Activated CD4-positive, alpha-beta T cell treated with anti-CD3 and anti-CD28 coated beads, Interleukin-2, Interleukin-4, amounts not matched to agents 100 ng/mL and 50 ng/mL, durations not matched to agents 16 hours and 8 hours (primary cell): ENCODE data around the gene CPSF4L.
"Not testable (repeated sequence)": the region's sequence is repeated elsewhere in the genome, so short reads cannot be mapped to it uniquely, and the experiment has no call there.

Source experiments
- DNase-seq: peaks from one replicate; pipeline ENCODE4 v3.0.0-alpha.2; 2020; ENCODE audit warnings: low spot score

CPSF4L gene, protein sequence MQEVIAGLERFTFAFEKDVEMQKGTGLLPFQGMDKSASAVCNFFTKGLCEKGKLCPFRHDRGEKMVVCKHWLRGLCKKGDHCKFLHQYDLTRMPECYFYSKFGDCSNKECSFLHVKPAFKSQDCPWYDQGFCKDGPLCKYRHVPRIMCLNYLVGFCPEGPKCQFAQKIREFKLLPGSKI

DNA sequence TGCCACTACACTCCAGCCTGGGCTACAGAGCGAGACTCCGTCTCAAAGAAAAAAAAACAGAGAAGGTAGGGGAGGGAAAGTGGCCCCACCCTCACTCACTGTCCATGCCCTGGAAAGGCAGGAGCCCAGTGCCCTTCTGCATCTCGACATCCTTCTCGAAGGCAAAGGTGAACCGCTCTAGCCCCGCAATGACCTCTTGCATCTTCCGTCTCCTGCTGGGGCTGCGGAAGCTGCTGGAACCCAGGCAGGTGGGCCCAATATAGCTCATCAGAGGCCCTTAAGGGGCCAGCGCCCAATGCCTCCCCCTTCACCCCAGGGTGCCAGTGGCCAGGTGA is at the start of gene CPSF4L:
TSS of gene CPSF4L (minus strand) at position 264 of the 335 bp plus-strand sequence. CDS start at position 202, 62 bp downstream.
- DNase-seq: no peak

DNA sequence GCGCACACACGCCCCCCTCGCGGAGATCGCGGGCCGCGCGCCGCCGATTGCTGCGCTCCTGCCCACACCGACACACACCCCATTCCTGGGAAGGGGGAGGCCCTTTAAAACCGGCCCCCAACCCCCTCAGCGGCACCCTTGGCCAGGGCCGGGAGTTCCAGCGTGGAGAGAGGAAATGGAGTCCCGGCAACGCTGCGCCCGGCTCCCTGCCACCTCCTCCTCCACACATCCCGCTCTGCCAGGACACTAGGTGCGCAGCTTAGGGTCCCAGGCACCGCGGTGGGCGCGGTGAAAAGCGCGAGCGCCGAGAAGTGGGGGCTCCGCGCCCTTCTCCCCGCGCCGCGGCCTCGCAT is 49.7 kb upstream of the CPSF4L start:
- no peak for DNase-seq

DNA sequence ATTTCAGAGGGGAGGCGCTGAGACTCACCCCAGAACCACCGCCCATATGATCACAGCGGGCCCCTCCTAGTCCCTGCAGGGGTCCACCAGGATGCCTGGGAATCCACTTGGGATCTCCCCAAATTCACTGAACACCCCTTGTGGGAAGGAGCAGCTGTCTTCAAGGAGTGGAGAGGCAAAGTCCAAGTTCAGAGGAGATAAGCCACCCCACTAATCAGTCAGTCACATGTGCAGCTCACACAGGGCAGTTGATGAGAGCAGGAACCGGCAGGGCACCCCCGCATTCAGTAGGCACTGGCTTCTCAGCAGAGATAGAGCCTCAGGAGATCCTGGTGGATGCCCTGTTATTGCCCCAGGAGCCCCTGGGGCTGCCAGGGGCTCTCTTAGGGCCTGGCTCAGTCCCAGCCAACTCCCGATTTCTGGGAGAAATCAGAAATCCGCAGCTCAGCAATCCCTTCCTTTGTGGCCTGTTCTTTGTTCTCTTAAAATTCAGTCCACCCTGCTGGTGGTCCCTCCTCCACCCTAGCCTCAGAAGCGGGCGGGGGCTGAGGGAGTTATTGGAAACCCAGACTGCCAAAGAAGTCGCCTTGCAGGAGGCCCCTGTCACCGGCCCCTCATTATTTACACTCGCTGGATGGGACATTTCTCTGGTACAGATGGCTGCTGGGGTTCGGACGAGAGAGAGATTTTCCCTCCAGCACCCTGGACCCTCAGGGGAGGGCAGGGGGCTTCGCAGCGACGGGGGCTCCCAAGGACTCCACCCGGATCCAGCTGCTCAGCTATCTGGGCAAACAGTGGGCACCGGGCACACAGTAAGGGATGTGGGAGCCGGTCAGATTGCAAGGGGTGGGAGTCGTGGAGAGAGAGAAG is 48.3 kb upstream of the CPSF4L start:
- DNase-seq: no peak

DNA sequence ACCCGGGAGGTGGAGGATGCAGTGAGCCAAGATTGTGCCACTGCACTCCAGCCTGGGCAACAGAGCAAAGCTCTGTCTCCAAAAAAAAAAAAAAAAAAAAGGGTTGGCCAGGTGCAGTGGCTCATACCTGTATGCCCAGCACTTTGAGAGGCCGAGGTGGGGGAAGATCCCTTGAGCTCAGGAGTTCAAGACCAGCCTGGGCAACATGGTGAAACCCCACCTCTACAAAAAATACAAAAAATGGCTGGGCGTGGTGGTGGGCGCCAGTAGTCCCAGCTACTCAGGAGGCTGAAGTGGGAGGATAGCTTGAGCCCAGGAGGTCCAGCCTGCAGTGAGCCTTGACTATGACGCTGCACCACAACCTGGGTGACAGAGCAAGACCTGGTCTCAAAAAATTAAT is 47.3 kb upstream of the CPSF4L start:
- DNase-seq: not testable (repeated sequence)

DNA sequence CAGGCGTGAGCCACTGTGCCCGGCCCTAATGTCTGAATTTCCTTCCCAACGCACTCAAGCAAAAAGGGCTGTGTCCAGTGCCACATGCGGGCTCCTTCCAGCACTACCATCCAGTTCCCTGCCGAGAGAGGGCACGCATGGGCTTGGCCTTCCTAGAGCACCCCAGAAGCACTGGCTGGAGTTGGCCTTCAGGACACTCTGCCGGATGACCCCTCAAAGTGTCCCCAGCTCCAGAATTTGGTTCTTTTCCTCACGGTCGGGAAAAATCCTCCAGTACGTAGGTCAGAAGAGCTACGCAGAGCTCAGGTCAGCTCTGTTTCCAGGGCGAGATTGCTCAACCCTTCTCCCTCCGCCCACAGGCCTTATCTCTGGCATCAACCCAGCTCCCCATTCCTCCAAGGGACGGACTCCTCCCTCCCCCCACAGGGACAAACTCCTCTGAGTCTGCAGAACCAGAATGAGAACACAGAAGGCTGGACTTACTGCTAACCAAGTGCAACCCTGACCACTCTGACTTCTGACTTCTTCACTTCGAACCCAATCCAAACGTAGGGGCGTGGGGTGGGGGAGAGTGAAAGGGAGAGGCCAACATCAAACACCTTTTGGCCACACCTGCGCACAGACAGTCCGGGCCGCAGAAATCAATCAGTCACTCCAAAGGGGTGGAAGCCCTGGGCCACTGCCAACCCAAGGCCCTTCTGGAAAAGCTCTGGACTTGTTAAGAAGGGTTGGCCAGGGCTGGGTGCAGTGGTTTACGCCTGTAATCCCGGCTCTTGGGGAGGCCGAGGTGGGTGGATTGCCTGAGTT is 46.5 kb upstream of the CPSF4L start:
- no peak for DNase-seq

DNA sequence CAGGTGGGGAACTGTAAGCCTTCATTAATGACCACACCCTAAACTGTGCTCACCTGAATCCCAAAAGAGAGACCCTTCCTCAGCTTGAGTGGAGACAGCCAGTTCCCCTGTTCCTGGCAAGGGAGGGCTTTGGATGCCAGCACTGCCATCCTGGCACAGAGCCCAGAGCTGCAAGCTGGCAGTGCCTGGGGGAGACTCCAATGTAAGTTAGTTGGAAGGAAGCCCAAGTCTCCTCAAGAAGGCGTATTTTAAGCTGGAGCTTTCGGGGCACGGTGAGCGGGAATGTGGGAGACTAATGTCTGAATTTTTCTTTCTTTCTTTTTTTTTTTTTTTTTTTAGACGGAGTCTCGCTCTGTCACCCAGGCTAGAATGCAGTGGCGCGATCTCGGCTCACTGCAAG is 45.5 kb upstream of the CPSF4L start:
- DNase-seq: no peak

DNA sequence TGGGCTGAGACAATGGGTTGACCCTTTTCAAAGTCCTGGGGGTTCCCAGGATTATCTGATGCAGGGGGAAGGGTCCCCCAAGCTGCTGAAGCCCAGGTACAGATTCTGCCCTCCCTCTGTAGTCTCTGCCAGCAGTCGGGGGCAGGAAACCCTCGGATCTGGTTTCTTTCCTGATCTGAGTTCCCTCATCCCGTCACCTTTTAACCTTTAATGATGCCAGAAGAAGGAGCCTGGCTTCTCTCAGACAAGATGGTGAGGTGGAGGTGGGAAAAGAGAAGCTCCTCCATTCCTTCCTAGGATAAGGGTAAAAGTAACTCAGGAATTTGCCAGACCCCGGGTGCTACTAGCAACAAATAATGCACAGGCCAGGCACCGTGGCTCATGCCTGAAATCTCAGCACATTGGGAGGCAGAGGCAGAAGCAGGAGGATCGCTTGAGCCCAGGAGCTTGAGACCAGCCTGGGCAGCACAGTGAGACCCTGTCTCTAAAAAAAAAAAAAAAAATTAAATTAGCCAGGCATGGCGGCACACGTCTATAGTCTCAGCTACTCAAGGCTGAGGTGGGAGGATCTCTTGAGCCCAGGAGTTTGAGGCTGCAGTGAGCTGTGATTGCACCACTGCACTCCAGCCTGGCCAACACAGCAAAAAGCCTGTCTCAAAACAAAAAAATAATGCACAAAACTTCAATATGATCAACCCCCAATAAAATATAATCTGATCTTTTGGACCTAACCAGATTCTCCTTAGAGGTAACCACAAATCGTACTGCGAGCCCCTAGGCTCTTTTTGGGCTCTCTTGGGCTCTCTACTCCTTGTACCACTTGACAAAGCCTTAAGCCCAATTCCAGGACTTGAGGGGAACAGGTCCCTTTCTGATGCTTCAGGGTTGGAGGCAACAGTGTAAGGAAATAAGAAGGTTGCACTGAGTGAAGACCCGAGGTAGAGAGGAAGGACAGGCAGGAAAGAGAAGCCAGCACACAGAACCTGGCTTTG is 44.5 kb upstream of the CPSF4L start:
- no peak for DNase-seq

DNA sequence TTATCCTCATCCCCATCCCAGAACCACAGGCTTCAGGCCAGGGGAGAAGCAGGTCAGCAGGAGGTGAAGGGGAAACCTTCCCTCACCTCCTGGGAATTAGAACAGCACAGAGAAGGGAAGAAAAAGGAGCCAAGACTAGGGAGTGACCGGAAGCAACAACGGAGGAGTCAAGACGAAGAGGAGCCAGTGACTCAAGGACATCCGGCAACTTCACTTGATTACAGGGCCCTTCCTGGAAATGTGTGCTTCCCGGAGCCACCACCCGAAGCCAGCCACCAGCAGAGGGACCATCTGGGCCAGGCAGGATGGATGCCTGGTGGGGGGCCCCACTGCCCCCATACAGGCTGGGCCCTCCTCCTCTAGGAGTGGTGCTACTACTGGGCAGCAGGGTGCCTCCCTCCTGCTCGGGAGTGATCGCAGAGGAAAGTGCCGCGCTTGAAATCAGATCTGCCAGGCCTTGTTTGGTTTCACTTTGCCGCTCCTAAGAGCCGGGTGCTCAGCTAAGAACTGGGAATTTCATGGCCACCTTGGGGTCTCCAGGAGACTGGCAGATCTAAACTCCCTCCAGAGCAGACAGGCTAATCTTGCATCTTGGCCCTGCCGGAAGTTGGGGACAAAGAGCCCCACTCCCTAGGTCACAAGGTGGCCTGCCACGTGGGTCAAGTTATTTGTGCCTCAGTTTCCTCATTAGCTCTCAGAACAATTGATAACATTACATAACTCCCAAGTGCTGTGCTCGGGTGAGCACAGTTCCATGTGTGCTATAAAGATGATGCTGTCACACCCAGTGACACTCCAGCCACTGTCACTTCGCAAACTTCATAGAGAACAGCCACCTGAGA is 43.5 kb upstream of the CPSF4L start:
- no peak for DNase-seq

DNA sequence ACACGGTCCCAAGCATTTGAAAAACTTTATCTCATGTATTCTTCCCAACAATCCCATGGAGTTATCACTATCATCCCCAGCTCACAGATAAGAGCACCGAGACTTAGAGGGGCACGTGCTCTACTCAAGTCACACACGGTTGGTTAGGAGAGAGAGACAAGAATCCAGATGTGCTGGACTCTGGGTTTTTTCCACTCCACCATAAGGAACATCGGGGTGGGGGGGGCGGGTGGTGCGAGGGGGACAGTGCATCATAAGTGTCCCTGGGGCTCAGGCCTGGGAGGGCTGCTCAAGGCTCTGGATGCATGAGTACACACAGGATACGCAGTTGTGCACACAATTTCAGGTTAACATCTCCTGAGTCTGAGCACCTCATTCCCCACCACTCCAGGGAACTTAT is 42.8 kb upstream of the CPSF4L start:
- DNase-seq: no peak

DNA sequence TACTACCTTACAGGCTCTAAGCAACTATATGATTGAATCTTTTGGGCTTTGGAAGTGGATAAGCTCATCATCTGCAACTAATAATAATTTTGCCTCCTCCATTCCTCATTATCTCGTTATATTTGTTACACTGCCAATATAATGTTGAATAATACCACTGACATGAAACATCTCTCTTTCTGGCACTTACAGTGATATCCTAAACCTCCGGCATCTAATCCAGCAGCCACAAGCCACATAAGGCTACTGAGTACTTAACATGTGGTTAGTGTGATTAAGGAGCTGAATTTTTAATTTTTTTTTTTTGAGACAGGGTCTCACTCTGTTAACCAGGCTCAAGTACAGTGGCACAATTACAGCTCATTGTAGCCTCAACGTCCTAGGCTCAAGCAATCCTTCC is 40.5 kb upstream of the CPSF4L start:
- no peak for DNase-seq

DNA sequence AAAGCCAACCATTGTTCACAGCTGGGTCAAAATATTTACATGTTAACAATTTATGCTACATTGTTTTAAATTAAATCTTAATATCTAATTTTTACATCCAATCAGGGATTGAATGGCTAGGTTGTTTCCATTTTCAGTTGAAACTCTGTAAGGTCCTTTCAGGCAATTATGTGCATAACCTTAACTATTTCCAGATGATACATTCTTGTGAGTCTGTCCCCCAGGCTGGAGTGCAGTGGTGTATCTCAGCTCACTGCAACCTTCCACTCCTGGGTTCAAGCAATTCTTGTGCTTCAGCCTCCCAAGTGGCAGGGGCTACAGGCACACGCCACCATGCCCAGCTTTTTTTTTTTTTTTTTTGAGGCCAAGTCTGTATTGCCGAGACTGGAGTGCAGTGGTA is 39.7 kb upstream of the CPSF4L start:
- no peak for DNase-seq

DNA sequence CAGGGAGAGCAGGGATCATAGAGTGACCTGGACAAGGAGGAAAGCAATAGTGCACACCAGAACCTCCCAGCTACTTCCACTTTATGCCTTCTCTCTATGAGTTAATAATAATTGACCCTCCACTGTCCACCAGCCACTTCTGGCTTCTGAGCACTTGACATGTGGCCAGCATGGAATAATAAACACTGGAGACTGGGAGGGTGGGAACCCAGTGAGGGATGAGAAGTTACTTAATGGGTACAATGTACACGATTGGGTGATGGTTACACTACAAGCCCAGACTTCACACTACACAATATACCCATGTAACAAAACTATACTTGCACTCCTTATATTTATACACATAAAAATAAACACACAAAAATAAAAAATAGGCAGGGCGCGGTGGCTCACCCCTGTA is 38.7 kb upstream of the CPSF4L start:
- no peak for DNase-seq

DNA sequence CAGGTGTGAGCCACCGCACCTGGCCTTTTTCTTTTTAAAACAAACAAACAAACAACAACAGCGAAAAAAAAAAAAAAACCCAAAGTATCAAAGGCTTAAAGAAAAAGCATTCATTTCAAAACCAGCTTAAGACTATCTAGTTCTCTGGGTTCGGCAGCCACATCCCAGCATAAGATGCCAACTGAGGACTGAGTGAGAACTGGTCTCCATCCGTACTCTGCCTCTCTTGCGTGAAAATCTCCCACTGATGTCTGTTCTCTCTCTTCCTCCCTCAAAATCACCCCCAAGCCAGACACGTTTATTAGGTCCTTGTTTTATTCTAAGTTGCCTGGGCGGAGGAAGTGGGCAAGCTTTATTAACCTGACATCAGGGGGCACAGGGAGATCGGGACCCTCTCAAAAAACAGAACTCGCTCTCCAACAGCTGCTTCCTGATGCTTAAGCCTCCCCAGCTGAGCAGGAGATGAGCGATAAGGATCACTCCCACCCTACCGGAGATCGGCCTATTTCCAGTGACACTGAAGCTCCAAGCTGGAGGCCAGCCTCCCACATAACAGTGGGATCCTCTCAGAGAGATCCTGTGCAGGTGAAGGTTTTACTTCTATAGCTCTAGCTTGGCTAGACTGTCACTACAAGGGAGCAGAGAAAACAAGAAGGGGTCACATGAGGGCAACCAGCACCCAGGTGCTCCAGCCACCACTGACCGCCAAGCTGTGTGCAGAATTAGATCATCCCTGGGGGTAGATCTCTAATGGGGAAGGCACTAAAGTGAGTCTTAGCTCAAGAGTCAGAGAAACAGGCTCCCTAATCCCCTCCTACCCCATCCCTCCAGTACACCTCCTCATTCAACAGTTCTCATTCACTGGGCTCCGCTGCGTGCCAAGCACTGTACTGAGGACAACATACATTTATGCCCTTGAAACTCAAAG is 36.5 kb upstream of the CPSF4L start:
- no peak for DNase-seq

DNA sequence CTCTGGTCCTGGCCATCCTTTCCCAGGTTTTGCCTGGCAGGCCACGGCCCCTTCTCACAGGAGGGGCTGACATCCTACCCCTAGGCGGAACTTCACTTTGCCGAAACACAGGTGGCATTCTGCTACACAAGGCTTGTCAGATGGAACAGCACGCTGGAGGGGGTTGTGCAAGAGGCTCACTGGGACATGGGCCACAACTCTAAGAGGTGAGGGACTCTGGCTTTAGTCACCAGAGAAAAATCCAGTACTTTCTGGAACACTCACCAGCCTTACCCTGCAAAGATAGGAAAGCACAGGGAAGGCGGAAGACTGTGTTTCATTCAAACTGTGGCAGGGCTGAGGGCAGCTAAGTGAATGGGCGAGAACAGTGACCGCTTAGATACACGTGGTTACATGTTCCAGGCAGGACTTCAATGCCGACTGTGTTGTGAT is 31.8 kb upstream of the CPSF4L start:
- DNase-seq: no peak

DNA sequence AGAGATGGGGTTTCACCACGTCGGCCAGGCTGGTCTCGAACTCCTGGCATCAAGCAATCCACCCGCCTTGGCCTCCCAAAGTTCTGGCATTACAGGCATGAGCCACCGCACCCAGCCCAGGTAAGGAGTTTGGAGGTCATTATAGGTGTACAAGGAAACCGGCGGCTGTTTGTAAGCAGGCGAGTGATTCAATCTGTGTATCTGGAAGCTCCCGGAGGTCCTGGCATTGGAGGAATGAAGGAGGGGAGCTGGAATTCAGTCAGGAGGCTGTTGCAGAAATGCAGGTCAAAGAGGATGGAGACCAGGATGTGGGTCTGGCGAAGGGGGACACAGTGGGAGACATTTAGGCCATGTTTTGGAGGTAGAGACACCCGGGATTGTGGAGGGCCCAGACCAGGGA is 31.4 kb upstream of the CPSF4L start:
- no peak for DNase-seq

DNA sequence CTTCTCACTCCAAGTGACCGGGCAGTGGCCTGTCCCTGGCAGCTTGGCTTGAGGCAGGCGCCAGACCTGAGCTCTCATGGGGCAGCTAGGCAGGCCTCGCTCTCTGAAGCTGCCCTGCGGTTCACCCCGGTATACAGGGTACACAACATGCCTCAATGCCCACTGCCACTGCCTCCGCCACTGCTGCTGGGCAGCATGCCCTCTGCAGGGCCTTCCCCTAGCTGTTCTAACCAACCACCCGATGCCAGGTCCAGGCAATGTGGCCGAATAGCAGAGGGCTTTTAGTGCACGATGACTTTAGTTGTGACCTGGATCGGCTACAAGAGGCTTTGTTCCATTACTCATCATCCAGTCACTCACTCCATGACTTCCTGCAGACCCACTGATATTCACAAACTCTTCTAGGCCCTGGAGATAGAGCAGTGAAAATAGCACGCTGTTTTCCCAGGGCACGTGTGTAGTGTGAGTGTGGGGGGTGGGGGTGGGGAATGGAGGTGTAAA is 30.4 kb upstream of the CPSF4L start:
- DNase-seq: no peak

DNA sequence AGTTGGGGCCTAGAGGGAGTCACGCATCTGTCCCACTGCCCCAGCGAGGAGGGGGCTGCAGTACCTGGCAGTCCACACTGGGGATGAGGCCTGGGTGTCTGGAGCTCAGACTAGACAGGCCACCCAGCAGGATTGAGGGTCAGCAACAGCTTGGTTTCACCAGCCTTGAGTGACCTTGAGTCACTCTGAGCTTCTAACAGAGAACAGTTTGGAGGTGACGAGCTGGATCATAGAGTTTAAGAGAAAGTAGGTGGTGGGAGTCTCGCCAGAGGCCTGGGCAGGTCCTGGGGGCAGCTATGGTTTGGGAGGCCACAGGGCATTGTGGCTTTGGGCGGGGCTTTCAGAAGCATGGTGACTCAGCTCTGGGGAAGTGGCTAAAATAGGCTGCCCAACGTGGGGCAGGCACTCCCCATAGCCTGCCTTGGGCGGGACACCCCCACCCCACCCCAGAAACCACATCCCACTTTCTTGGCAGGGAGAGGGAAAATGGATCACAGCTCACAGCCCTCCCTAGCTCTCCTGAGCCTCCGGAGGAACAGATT is 29.7 kb upstream of the CPSF4L start:
- peak; percentile 15 for DNase-seq

DNA sequence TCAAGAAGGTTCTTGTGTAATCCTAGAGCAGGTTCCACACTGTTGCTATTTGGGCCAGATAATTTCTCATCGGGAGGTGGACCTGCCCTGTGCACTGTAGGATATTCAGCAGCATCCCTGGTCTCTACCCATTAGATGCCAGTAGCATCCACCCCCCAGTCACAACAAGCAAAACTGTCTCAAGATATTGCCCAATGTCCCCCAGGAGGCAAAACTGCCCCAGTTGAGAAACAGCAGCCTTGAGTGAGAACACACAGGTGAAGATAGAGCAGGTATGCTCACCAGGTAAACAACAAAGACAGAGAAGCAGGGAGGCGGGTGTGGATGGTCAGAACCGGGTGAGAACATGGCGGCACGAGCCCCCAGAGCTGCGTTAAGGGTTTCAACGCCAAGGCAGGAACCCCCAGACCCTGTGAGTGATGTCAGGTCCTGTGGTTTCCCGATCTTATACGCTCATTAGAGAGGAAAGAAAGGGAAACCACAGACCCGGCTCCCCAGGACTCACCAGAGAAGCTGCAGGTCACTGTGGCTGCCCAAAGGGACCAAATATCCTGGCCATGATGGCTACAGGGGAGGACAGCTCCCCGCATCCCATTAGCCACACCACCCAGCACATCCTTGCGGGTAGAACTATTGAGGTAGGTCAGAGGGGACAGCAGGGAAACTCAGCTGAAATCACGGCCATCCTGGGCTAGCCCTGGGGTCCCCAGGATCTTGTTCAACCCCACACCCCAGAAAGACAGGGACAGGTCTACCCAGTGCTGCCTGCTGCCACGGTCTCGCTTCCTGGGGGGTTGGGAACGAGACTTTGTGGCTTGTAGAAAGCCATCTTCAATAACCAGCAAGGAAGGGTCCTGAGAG is 28.9 kb upstream of the CPSF4L start:
- DNase-seq: no peak
